Stimulated activated CD8-positive, alpha-beta memory T cell treated with anti-CD3 and anti-CD28 coated beads, Interleukin-12 subunit alpha, Interleukin-12 subunit beta, amount 100 ng/mL, for 1 hour (primary cell): ENCODE measurements around the gene WSCD2.

Experiments
- DNase-seq: peaks from one replicate; pipeline ENCODE4 v3.0.0-alpha.2; 2020; ENCODE audit warnings: low read depth

Gene WSCD2

GRCh38 chr12:108235197-108235984 lies 106.3 kb downstream of the WSCD2 start:
- no peak for DNase-seq

- no peak for DNase-seq
These were observed 106.8 kb downstream of the WSCD2 start for GRCh38 chr12:108235985-108236263.

GRCh38 chr12:108236366-108236765 lies 107.3 kb downstream of the WSCD2 start:
- no peak for DNase-seq

DNA sequence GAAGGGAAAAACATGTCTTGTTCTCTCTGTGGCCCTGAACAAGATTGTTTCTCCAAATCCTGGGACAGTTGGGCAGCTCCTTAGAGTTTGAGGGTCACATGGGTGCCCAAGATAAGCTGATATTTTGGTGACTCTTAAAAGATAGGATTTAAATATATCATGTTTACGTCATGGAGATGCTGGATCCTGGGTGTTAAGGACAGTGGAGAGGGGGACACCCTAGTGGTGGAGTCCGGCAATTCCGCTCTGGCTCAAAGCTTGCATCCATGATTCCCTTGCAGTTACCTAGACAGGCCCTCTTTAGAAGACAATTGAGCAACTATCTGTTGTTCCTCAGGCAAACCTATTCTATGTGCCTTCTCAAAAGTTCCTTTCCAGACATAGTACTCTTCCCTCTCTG lies 108.2 kb downstream of the WSCD2 start:
- DNase-seq = no peak

- no peak for DNase-seq
These were observed 109.4 kb downstream of the WSCD2 start for GRCh38 chr12:108238474-108238873.

GRCh38 chr12:108239378-108239777 lies 110.3 kb downstream of the WSCD2 start:
- no peak for DNase-seq

DNA sequence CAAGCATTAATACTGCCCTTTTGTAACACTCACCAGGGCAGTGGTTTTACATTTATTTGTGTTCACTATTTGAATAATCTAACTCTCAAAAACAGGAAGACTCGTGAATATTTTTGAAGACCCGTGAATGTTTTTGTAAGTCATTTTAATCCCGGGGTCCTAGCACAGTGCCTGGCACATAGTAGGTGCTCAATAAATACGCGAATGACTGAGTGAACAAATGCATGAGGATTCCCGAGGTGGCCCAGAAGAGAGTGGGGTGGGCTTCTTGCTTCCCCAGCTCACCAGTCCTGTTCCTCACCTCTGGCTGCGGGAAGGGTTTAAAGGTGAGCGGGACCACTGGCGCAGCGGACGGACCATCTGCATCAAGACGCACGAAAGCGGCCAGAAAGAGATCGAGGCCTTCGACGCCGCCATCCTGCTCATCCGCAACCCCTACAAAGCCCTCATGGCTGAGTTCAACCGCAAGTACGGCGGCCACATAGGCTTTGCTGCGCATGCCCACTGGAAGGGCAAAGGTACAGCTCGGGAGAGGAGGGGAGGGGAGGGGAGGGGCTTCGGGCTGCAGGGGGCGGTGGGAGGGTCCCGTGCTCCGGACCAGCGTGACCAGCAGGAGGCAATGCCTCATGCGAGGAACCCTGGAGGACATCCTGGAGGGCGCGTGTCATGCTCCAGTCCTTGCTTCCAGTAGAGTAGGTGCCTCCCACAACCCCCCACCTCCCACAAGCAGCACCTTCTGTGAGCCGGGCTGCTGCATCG lies 111.1 kb downstream of the WSCD2 start:
- DNase-seq = no peak

GRCh38 chr12:108240928-108241327 lies 111.8 kb downstream of the WSCD2 start:
- no peak for DNase-seq

GRCh38 chr12:108241986-108242703 lies 113.1 kb downstream of the WSCD2 start:
- DNase-seq = no peak

DNA sequence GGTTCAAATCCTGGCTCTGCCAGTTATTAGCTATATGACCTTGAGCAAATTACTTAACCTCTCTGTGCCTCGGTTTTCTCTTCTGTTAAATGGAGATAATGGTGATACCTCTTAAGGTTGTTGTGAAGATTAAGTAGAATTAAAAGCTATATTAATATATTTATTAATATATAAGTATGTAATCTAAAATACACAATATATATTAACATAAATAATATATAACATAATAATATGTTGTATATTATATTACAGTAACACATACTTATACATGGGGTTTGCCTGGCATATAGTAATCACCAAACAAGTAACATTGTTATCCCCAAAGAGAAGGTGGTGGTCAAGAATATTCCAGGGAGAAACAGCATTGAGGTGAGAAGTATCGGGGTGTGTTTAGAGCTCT lies 118.0 kb downstream of the WSCD2 start:
- DNase-seq = no peak

DNA sequence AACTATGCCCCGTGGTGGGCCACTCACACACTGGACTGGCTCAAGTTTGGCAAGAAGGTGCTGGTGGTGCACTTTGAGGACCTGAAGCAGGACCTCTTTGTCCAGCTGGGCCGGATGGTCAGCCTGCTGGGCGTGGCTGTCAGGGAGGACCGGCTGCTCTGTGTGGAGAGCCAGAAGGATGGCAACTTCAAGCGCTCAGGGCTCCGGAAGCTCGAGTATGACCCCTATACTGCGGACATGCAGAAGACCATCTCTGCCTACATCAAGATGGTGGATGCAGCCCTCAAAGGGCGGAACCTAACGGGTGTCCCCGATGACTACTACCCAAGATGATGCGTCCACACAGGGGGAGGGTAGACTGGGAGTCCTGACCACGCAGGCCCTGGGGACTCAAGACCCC lies 118.9 kb downstream of the WSCD2 start:
- no peak for DNase-seq

DNA sequence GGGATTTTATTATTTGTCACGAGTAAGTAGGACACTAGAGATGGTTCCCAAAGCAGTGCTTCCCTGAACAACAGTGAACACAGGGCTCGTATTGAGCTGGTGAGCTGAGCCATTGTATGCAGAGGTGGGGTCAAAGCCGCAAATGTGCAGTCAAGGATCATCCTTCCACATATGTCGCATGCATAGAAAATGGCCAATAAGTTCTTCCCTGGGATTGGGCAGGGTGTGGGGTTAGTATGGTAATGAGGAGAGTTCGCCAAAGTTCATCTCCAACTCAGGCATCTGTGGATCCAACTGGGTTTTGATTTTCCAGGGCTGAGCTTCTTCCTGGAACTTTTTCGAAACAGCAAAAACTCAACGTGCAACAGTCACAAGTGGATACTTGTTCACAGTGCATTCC lies 123.4 kb downstream of the WSCD2 start:
- DNase-seq = no peak

DNA sequence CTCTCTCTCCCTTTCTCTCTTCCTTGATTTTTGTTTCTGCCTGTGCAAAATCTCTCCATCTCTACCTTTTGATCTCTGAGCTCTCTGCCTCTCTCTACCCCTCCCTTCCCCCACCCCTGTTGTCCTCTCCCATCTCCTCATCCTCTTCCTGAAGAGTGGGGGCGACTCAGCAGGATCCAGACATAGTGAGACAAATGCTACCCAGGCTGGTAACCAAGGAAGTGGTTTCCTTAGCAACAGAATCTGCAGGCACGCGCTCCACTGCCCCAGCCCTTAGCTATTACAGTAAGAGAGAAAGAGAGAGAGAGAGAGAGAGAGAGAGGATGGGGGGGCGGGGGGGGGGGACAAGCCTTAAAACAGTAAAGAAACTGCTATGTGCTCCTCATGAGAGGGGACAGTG lies 124.5 kb downstream of the WSCD2 start:
- DNase-seq = no peak

- DNase-seq = no peak
These were observed 124.9 kb downstream of the WSCD2 start for GRCh38 chr12:108254030-108254429.

- DNase-seq = no peak
These were observed 125.6 kb downstream of the WSCD2 start for GRCh38 chr12:108254517-108255251.

GRCh38 chr12:108255252-108255602 lies 126.1 kb downstream of the WSCD2 start:
- no peak for DNase-seq

- no peak for DNase-seq
These were observed 127.9 kb downstream of the WSCD2 start for GRCh38 chr12:108257004-108257403.

GRCh38 chr12:108257610-108258106 lies 128.6 kb downstream of the WSCD2 start:
- DNase-seq = no peak

DNA sequence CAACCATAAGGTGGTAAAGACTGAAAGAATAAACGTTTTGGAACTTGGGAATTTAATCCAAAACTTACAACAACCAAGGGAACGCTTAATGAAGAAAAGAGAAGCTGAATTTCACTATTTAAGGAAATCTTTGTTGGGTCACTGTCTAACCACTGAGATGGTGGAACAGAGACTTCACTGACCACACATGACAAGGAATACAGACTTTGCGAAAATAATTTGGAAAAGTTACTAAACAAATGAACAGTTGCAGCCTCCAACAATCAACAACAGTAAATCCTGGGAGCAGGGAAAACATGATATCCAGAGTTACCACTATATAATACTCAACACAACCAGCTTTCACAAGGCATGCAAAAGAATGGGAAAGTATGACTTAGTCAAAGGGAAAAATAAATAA lies 131.0 kb downstream of the WSCD2 start:
- no peak for DNase-seq

GRCh38 chr12:108260969-108261368 lies 131.9 kb downstream of the WSCD2 start:
- no peak for DNase-seq

DNA sequence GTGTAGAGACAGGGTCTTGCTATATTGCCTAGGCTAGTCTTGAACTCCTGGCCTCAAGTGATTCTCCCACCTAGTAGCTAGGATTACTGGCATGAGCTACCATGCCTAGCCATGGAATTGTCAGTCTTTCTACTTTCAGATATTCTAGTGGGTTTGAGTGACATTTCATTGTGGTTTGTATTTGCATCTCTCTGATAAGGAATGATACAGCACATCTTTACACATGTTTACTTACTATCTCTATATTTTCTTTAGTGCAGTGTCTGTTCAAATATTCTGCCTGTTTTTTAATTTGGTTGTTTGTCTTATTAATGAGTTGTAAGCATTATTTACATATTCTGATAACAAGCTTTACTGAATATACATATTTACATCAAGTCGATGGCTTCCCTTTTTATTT lies 136.4 kb downstream of the WSCD2 start:
- no peak for DNase-seq

GRCh38 chr12:108266131-108266530 lies 137.0 kb downstream of the WSCD2 start:
- no peak for DNase-seq
